AG09319 (cell line): ENCODE data around the gene ITM2C.

Experiments
- DNase-seq: peaks from one replicate; pipeline ENCODE4 v3.0.0-alpha.2; 2010; ENCODE audit warnings: low read depth; ENCODE audit errors: extremely low read depth
- TF ChIP-seq, protein P1 (sequence below): IDR thresholded peaks from 2 replicates; pipeline ENCODE4 v1.5.1; 2011; ENCODE audit warnings: low read depth, mild to moderate bottlenecking, inconsistent platforms, low read length, moderate library complexity

The ITM2C gene

DNA sequence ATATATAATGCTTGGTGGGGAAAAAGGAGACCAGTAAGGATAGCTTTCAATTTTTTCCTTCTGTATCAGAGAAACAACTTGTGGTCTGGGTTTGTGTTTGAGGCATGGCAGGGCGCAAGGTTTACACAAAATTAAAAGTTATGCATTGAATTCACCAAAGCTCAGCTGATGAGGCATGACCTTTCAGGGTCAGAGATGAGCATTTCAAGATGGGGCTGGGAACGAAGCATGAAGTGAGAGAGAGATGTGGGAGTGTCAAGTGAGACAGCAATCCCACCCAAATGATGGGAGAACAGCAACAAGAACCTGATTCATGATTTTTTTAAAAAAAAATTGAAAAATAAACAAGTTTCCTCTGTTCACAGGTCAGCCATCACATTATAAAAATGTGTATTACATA lies 55.4 kb downstream of the ITM2C start:
- DNase-seq: no peak
- TF ChIP-seq, protein P1, sequence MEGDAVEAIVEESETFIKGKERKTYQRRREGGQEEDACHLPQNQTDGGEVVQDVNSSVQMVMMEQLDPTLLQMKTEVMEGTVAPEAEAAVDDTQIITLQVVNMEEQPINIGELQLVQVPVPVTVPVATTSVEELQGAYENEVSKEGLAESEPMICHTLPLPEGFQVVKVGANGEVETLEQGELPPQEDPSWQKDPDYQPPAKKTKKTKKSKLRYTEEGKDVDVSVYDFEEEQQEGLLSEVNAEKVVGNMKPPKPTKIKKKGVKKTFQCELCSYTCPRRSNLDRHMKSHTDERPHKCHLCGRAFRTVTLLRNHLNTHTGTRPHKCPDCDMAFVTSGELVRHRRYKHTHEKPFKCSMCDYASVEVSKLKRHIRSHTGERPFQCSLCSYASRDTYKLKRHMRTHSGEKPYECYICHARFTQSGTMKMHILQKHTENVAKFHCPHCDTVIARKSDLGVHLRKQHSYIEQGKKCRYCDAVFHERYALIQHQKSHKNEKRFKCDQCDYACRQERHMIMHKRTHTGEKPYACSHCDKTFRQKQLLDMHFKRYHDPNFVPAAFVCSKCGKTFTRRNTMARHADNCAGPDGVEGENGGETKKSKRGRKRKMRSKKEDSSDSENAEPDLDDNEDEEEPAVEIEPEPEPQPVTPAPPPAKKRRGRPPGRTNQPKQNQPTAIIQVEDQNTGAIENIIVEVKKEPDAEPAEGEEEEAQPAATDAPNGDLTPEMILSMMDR: no peak

DNA sequence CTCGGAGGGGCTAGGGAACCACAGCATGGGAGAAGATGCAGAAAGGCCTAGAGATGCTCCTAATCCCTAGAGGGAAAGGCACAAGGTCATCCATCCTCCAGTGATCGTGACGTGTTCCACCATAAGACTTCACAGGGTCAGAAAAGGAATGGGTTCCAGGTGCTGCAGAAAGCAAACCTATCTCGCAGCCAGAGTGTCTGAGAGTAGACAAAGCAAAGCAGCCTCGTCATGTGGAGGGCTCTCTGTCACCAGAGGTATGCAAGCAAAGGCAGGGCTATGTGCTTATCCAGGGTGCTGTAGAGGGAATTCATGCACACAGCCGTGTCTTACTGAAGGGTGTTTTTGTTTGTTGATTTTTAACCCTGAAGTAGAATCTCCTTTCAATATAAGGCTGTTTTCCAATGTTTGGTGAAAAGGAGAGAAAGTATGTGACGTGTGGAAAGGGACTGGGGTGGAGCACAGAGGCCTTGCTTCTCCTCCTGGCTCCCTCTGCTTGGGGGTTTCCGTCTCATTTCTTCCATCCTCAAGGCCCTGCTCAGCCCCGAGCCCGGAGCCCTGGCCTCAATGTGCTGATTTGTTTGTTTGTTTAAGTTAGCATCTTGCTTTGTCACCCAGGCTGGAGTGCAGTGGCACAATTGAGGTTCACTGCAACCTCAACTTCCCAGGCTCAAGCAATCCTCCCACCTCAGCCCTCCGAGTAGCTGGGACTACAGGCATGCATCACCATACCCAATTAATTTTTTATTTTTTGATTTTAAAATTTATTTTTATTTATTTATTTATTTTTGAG lies 57.3 kb downstream of the ITM2C start:
- TF ChIP-seq, protein P1: no peak
- DNase-seq: no peak

DNA sequence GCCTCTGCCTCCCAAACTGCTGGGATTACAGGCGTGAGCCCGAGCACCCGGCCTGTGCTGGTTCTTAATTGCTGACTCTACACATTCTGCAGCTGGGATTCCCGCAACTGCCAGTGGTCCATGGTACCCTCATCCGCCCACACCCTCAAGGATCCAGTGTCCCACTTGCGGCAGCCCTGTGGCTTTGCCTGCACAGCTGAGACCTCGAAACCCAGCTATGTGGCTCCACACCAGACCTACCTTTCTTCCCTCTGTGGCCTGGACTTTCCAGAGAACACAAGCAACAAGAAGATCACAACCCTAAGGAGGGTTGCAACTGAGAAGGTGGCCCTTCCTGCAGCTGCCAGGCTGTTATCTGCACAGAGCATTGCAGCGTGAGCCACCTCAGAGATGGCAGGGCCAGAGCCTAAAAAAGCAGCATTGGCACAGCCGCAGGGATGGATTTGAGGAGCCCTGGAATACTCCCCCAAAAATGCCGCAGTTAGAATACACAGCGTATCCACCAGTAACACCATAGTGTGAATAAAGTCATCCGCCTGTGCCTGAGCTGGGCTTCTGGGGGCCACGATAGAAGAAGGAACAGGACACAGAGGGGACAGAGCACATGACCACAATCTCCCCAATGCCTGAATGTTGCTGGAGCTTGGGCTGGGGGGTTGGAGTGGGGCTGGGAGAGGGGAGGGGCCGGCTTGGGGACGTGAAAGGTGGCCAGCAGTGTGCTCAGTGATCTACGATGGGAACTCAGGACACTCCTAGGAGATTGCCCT lies 58.4 kb downstream of the ITM2C start:
- no peak for DNase-seq
- TF ChIP-seq, protein P1: no peak

GRCh38 chr2:230924092-230924469 lies 59.3 kb downstream of the ITM2C start:
- TF ChIP-seq, protein P1: no peak
- no peak for DNase-seq

GRCh38 chr2:230924470-230925341 lies 60.0 kb downstream of the ITM2C start, which contains the start of gene GPR55:
TSS of gene GPR55 (minus strand) at chr2:230925242. CDS start at chr2:230910962, 14,280 bp downstream.
- TF ChIP-seq, protein P1: no peak; the same call in 1 of the 2 replicates
- no peak for DNase-seq

- TF ChIP-seq, protein P1: no peak
- no peak for DNase-seq
These were observed 60.7 kb downstream of the ITM2C start for GRCh38 chr2:230925443-230925878.
